T-helper 2 cell (primary cell): ENCODE measurements around the gene RPS15.
A peak's percentile ranks its signal among the peaks of the same experiment; 100 is the strongest.

Experiments used
- DNase-seq, 5 experiments: peaks; one replicate each; pipeline versions ENCODE4 v3.0.0 to v3.0.0-alpha.2; 2012 to 2022

Gene RPS15

GRCh38 chr19:1455002-1455335, 16.8 kb downstream of the RPS15 start:
- no peak for DNase-seq

DNA sequence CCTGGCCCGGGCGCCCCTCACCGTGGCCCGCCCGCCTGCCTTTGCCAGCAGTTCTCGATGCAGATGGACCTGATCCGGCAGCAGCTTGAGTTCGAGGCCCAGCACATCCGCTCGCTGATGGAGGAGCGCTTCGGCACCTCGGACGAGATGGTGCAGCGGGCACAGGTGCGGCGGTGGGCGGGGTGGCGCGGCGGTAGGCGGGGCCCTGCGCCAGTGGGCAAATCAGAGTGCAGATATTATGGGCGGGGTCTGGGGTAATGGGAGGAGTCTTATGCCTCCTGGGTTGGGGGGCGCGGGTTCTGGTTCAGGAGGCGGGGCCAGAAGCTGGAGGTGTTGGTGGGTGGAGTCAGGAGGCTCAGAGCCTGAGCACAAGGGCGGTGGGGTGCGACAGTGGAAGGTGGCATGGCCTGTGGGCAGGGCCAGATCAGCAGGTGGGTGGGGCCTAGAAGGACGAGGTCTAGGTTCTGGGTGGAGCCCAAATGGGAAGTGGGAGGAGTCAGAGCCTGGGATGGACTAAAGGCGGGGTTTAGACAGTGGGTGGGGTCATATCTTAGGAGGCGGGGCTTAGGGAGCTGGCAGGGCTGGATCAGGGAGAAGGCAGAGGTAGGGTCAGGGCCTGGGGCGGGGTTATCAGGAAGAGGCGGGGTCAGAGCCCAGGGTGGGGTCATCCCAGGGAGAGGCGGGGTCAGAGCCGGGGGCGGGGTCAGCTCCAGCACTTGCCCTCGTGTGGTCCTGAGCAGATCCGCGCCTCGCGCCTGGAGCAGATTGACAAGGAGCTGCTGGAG, 17.3 kb downstream of the RPS15 start:
- peak in 4 of 5 experiments; percentile 29 to 63 (median 52) for DNase-seq

DNA sequence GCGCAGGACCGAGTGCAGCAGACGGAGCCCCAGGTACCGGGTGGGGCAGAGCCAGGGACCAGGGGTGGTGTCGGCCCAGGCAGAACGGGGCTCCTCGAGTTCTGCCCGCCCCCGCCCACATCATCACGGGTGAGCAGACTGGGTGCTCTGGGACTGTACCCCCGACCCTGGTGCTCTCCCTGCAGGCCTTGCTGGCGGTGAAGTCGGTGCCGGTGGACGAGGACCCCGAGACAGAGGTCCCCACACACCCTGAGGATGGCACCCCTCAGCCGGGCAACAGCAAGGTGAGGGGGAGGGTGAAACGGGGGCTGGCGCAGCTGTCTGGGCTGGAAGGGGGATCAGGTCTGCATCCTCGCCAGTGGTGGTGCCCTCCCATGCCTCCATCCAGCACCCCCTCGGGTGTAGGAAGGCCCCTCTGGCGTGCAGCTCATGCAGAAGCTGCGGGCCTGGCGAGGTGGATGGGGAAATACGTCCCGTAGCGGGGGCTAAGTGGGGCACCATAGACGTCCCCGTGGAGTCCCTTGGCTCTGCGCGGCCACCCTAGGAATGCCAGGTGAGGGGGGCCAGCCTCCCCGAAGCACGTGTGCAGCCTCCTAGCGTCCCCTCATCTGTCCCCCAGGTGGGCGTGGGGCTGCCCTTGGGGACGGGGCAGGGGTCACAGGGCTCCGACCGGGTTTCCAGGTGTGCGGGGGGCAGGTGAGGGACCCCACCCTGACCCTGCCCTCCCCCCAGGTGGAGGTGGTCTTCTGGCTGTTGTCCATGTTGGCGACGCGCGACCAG, 18.1 kb downstream of the RPS15 start:
- DNase-seq = no peak

- no peak for DNase-seq
Observed at GRCh38 chr19:1457031-1457739, 19.0 kb downstream of the RPS15 start.

DNA sequence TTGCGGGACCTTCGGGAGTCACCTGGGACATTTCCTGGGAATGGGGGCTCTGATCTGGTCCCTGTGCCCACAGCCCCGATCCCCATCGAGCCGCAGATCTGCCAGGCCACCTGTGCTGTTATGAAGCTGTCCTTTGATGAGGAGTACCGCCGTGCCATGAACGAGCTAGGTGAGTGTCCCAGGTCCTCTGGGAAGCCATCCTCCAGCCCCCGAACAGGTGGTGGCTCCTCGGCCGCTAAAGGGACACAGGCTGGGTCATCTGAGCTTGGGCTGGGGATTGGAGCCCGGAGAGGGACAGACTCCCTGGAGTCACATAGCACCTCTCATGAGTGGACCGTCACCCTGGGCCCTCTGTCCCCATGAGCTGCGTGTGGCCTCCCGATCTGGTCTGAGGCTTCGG, 19.7 kb downstream of the RPS15 start:
- no peak for DNase-seq

DNA sequence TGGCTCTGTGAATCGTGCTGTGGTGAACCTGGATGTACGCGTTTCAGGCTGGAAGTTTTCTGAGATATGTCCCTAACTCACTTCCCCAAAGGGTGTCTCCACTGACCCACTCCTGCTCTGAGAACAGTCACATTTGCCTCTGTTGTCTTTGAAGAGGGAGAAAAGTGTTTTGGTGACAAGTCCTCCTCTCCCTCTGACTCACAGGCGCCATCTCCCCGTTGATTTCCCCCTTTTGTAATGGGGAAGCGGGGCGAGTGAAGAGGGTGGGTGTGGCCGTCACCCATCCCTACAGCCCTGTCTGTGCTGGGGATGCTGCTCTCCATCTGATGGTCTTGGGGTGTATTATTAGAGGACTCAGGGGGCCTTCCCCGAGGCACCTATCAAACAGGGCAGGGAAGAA, 21.3 kb downstream of the RPS15 start:
- no peak for DNase-seq

DNA sequence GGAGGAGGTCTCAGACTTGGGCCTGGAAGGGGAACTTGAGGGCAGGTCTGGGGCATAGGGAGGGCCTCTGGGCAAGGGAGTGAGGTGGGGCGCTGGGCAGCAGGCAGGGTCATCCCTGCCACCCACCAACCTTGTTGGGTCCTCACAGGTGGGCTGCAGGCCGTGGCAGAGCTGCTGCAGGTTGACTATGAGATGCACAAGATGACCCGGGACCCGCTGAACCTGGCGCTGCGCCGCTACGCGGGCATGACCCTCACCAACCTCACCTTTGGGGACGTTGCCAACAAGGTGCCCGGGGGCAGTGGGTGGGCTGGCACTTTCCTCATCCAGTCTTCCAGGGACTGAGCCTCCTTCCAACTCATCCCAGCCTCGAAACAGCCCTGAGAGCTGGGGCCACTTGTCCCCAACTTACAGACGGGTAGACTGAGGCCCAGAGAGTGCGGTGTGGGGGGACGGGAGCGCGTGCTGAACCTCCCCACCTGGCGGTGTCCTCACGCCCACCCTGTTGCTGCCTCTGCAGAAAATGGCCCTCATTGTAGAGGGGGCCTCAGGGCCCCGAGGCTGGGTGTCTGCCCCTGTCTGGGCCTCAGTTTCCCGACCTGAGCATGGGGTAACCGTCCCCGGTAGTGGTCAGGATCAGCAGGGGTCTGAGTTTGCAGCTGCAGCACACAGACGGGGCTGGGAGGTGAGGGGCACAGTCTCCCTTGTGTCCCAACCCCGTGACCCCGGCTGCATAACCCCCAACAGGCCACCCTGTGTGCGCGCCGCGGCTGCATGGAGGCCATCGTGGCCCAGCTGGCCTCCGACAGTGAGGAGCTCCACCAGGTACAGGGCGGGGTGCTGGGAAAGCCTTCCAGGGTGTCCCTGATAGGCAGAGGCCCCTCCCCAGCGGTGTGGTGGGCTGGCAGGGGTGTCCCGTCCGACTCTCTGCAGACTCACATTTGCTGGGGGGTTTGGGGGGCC, 22.1 kb downstream of the RPS15 start:
- no peak for DNase-seq

DNA sequence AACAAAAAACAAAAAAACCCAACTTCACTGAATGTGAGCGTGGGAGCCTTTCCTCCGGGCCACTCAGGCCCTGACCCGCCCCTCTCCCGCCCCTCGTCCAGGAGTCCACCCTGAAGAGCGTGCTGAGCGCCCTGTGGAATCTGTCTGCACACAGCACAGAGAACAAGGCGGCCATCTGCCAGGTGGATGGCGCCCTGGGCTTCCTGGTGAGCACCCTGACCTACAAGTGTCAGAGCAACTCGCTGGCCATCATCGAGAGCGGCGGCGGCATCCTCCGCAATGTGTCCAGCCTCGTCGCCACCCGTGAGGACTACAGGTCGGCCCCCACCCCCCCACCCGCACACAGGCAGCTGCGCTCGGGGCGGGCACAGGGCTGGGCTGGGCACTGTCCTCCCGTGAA, 23.7 kb downstream of the RPS15 start:
- no peak for DNase-seq

- peak in 2 of 5 experiments; percentile 31 to 53 for DNase-seq
Observed at GRCh38 chr19:1465191-1466016, 27.2 kb downstream of the RPS15 start.

DNA sequence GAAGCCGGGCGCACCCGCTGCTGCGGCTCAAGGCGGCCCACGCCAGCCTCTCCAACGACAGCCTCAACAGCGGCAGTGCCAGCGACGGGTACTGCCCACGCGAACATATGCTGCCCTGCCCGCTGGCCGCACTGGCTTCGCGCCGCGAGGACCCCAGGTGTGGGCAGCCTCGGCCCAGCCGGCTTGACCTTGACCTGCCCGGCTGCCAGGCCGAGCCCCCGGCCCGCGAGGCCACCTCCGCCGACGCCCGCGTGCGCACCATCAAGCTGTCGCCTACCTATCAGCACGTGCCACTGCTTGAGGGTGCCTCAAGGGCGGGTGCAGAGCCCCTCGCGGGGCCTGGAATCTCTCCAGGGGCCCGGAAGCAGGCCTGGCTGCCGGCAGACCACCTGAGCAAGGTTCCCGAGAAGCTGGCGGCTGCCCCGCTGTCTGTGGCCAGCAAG, 27.8 kb downstream of the RPS15 start:
- DNase-seq = no peak

DNA sequence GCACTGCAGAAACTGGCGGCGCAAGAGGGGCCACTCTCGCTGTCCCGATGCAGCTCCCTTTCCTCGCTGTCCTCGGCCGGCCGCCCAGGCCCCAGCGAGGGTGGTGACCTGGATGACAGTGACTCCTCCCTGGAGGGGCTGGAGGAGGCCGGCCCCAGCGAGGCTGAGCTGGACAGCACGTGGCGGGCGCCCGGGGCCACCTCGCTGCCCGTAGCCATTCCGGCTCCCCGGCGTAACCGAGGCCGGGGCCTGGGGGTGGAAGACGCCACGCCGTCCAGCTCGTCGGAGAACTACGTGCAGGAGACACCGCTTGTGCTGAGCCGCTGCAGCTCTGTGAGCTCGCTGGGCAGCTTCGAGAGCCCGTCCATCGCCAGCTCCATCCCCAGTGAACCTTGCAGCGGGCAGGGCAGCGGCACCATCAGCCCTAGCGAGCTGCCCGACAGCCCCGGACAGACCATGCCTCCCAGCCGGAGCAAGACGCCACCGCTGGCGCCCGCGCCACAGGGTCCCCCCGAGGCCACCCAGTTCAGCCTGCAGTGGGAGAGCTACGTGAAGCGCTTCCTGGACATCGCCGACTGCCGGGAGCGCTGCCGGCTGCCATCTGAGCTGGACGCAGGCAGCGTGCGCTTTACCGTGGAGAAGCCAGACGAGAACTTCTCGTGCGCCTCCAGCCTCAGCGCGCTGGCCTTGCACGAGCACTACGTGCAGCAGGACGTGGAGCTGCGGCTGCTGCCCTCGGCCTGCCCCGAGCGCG, 28.4 kb downstream of the RPS15 start:
- DNase-seq = no peak

- DNase-seq = no peak
Observed at GRCh38 chr19:1467215-1467489, 29.0 kb downstream of the RPS15 start.

GRCh38 chr19:1467490-1468273, 29.5 kb downstream of the RPS15 start:
- DNase-seq = no peak

GRCh38 chr19:1468274-1468820, 30.2 kb downstream of the RPS15 start:
- DNase-seq = no peak

DNA sequence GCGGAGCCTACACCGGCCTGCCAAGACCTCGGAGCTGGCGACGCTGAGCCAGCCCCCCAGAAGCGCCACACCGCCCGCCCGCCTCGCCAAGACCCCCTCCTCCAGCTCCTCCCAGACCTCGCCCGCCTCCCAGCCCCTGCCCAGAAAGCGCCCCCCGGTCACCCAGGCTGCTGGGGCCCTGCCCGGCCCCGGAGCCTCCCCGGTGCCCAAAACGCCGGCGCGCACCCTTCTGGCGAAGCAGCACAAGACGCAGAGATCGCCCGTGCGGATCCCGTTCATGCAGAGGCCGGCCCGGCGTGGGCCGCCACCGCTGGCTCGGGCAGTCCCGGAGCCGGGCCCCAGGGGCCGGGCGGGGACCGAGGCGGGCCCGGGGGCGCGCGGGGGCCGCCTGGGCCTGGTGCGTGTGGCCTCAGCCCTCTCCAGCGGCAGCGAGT, 30.6 kb downstream of the RPS15 start:
- DNase-seq = no peak

DNA sequence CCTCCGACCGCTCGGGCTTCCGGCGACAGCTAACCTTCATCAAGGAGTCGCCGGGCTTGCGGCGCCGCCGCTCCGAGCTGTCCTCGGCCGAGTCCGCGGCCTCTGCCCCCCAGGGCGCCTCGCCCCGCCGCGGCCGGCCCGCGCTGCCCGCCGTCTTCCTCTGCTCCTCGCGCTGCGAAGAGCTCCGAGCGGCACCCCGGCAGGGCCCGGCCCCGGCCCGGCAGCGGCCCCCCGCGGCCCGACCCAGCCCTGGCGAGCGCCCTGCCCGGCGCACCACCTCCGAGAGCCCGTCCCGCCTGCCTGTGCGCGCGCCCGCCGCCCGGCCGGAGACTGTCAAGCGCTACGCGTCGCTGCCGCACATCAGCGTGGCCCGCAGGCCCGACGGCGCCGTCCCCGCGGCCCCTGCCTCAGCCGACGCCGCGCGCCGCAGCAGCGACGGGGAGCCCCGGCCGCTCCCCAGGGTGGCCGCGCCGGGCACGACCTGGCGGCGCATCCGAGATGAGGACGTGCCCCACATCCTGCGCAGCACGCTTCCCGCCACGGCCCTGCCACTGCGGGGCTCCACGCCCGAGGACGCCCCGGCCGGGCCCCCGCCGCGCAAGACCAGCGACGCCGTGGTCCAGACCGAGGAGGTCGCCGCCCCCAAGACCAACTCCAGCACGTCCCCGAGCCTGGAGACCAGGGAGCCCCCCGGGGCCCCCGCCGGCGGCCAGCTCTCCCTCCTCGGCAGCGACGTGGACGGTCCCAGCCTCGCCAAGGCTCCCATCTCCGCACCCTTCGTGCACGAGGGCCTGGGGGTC, 31.3 kb downstream of the RPS15 start:
- DNase-seq = peak in 1 of 5 experiments; percentile 49

- DNase-seq = no peak
Observed at GRCh38 chr19:1470055-1470304, 31.8 kb downstream of the RPS15 start.

GRCh38 chr19:1470305-1471009, 32.3 kb downstream of the RPS15 start:
- DNase-seq = peak; percentile 35 to 68 (median 62)
